Kidney tubule cell (primary cell): ENCODE measurements around the gene ACBD6.

ENCODE experiments used
- DNase-seq: peaks from one replicate; pipeline ENCODE4 v3.0.0-alpha.2; 2018; ENCODE audit warnings: low spot score

ACBD6 gene

GRCh38 chr1:180255536-180256340, 246.6 kb downstream of the ACBD6 start:
- DNase-seq: no peak

DNA sequence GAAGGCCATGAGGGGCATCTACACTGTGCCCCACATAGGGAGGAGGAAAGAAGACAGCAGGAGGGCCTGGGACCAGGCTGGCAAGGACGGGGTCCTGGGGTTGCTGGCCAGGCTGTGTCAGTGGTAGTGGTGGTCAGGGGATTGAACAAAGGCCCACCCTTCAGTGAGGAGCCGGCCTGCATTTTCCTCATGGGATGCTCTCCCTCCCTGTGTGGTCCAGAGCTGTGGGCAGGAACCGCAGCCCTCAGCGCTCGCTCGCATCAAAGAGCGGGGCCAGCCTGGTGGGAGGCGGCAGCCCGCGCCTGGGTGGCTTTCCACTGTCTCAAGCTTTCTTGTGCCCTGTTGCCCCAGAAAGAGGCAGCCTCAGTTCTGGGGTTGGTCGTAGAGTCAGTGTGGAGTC, 247.5 kb downstream of the ACBD6 start:
- no peak for DNase-seq

DNA sequence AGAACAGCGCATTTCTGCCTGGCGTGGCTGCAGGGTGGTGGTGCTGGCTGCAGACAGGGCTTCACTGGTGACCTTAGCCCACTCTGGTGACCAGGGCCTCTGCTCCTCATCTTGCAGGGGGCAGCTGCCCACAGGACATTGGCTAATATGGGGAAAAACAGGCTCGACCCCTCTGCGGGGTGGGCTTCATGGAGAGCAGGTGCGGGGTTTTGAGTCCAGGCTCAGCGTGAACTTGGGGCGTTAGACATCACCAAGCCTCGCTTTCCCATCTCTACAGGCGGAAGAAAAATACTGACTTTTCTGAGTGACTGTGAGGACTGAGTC, 247.9 kb downstream of the ACBD6 start:
- no peak for DNase-seq

DNA sequence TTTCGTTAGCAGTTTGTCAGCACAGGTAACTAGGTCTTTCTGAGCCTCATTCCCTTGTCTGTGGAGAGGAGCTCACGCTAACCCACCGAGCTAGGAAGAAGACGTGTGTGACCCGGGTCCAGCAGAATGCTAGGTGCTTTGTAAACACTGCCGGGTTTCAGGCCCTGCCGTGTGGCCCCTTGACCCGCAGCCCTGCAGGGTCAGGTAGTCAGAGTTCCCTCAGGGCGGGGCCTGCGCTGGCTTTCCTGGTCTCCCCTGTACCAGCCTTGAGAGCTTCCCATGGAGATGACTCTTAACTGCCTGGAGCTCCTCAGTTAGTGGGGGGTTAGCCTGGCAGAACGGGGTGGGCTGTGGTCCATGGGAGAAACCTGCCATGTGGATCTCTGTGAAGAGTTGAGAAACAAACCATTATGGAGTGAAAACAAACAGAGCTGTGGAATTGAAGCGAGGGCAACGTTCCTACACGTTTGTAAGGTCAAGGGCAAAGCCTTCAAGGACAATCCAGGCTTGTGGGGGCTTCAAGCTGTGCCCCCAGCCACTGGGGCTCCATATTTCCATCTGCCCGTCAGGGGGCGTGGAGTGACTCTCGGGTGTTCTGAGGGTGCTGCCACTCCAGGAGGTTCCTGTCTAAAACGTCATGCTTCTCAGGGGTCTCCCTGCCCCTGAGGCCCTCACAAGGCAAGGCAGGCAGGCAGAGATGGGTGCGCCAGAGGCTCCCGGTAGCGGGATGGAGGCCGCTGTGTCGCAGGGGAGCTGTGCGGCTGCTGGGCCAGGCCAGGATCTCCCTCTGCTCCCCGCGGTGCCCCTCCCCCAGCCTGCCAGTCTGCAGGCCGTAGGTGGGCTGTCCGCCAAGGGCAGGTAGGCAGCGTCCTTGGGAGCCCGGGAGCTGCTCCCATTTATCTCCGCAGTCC, 248.5 kb downstream of the ACBD6 start:
- no peak for DNase-seq

- DNase-seq: peak; percentile 63
These were observed 249.5 kb downstream of the ACBD6 start for GRCh38 chr1:180252638-180253536.

DNA sequence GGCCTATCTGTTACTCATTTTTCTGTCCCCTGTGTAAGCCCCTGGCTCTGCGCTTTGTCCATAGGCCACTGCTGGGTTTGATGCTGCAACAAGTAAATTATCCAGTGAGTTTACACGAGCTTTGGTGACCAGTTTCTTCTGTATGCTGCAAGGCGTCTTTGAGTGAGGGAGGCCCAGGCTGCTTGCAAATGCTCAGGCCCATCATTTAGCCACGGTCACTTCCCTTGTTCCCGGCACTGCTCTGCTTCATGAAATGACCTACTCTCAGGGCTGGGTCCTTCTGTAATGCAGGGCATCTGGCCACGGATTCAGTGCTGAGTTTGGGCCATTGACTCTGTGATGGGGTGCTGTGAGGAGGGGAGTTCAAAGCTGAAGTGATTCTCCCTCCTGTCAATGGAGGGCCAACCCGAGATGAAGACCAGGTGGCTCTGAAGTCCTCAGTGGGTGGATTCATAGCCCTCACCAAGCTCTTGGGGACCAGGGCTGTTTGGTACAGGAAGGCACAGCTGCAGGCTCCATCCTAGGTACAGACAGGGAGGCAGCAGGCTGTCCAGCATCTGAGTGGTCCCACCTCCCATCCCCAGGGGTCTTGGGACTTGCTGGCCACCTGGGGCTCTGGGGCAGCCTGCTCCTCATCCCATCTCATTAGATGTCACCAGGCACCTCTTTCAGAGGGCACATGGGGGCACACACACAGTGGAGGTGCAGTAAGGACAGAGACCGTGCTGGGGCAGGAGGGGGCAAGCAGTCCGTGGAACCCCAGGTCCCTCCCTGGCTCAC, 250.7 kb downstream of the ACBD6 start:
- no peak for DNase-seq

- DNase-seq: no peak
These were observed 251.4 kb downstream of the ACBD6 start for GRCh38 chr1:180250883-180251509.

DNA sequence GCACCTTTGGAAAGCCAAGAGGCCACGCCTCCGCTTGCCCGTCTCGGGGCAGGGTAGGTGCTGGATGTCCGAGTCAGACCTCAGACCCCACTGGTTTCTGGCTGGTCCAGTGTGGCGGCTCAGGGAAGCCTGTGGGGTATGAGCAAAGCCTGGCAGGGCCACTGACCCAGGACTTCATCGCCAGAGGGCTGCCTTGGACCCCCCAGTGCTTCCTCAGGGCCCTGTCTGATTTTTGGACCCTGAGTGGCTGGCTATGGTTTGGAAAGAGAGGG, 251.9 kb downstream of the ACBD6 start:
- no peak for DNase-seq

- no peak for DNase-seq
These were observed 252.5 kb downstream of the ACBD6 start for GRCh38 chr1:180249725-180250498.

DNA sequence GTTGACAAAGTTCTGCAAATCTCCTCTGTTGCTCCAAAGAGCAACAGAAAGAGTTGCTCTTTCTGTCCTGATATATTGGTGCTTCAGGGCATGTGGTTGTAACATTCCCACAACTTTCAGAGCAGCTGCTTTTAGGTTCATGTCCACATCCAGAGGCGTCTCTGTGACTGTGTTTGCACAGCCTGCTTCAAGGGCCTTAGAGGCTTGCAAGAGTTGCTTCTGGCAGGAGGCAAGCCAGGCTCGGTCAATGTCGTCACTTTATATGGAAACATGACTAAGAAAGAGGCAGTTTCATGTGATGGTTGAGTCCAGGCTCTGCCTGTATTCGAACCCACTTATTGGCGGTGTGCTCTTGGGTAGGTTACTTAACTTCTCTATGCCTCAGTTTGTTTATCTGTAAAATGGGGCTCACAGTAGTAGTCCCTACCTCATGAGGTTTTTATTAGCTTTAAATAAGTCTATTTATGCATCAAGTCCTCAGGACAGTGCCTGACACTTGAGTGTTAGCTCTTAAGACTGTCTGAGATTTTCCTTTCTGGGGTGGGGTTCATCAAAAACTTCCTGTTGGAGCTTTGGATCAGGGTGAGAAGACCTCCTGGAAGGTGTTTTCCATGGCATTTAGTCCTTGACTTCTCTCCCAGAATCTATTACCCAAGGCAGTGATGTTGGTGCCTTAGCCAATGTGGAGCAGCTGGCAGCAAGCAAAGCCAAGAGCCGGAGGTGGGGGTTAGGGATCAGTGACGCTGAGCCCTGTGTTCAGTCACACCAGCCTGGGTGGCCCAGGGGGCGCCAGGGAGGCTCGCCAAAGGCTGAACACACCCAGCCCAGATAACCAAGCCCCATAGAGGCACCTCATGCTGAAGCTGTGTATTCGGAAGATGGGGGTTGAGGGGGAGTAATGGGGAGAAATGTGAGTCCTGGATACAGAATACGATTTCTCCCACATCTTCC, 253.4 kb downstream of the ACBD6 start:
- no peak for DNase-seq

- DNase-seq: no peak
These were observed 254.2 kb downstream of the ACBD6 start for GRCh38 chr1:180248176-180248575.

DNA sequence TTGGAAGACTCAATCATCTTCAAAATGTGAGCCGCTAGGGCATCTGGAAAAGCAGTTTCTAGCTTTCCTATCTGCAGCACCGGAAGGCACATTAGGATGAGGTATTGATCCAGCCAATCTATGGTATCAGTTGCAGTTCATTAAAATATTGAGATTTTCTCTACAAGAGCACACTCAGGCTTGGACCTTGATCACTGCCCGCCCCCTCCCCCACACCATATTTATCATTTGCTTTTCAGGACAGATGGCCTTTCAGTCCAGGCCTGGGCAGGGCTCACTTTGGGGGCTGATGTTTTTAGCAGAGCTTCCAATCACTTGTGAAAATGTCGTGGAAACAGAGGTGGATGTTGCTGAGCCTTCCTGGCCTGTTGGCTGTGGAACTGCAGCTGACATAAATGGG, 254.8 kb downstream of the ACBD6 start:
- no peak for DNase-seq

GRCh38 chr1:180247061-180247460, 255.3 kb downstream of the ACBD6 start:
- DNase-seq: peak; percentile 56

- DNase-seq: no peak
These were observed 255.8 kb downstream of the ACBD6 start for GRCh38 chr1:180246579-180246978.

- peak; percentile 44 for DNase-seq
These were observed 257.5 kb downstream of the ACBD6 start for GRCh38 chr1:180244840-180245239.

GRCh38 chr1:180243517-180244221, 258.7 kb downstream of the ACBD6 start:
- no peak for DNase-seq

GRCh38 chr1:180241716-180242544, 260.4 kb downstream of the ACBD6 start:
- DNase-seq: no peak
